SH-SY5Y (cell line): Measurements from ENCODE around the gene TEX30.

Experiments used
- GATA2 ChIP-seq: IDR thresholded peaks from 2 replicates; pipeline ENCODE4 v1.6.1; 2011; ENCODE audit warnings: mild to moderate bottlenecking, low read depth, low read length
- GATA3 ChIP-seq: IDR thresholded peaks from 2 replicates; pipeline ENCODE4 v1.6.1; 2011; ENCODE audit warnings: low read depth, mild to moderate bottlenecking, low read length, moderate library complexity

DNA sequence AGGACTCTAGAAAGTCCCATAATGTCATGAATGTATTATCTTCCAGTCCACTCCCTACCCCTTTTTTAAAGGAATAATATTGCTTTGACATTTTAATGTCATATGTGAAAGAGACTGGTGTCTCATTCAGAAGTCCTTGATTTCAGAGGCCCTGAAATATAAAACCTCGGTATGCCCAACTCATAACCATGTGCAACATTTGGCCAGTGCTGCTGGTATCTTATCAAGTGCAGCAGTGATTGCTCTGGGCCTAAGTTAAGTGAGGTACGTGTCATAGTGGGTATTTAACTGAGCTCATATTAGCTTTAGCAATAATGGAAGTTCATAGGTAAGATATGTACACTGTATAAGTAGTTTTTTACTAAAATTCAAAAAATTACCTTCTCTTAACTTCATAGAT is 14.7 kb downstream of the TEX30 start:
- TF ChIP-seq GATA2 (no peak), GATA3 (no peak)
